Esophagus squamous epithelium (tissue), 5 donors: ENCODE data around the gene ACAN. TPM values are rescaled to one million over a fixed set of nuclear protein-coding genes. Genes with fewer than 3 reads are reported as not detected.

Experiments
- DNase-seq: peaks from one replicate; lab custom pipeline; 2025; lab: John Stamatoyannopoulos, UW
- H3K27ac ChIP-seq, 4 donors: fragments of 200-600 bp; sonication (generic); one replicate each; pipeline ENCODE4 v1.5.1; 2016 to 2019; ENCODE audit warnings: mild to moderate bottlenecking in 1 of 4
- H3K27me3 ChIP-seq, 4 donors: fragments of 200-600 bp; sonication (generic); 1 replicate in 3 of 4; 2 replicates in 1 of 4; pipeline versions ENCODE4 v1.5.1 to v1.6.0; 2017 to 2021; ENCODE audit warnings: antibody characterized with exemption in 1 of 4
- H3K36me3 ChIP-seq, 3 donors: fragments of 200-600 bp; sonication (generic); one replicate each; pipeline ENCODE4 v1.5.1; 2016 to 2019
- H3K4me1 ChIP-seq, 3 donors: fragments of 200-600 bp; sonication (generic); one replicate each; pipeline ENCODE4 v1.5.1; 2017 to 2019
- H3K4me3 ChIP-seq, 4 donors: fragments of 200-600 bp; sonication (generic); 1 replicate in 3 of 4; 2 replicates in 1 of 4; pipeline ENCODE4 v1.5.1; 2016 to 2019; ENCODE audit warnings: mild to moderate bottlenecking in 2 of 4, moderate library complexity in 1 of 4
- H3K9me3 ChIP-seq, 3 donors: fragments of 200-600 bp; sonication (generic); one replicate each; pipeline ENCODE4 v1.5.1; 2016 to 2019
- CTCF ChIP-seq, 6 experiments: fragments of 450-650 bp in 4 of 6; fragments of 200-600 bp in 2 of 6; sonication (generic) in 2 of 6; IDR thresholded peaks; one replicate each; pipeline ENCODE4 v1.5.1; 2016 to 2019; ENCODE audit warnings: antibody characterized with exemption in 6 of 6, mild to moderate bottlenecking in 4 of 6, moderate library complexity in 4 of 6
- POLR2A ChIP-seq, 4 donors: fragments of 450-650 bp; IDR thresholded peaks; one replicate each; pipeline ENCODE4 v1.6.1; 2017; ENCODE audit warnings: antibody characterized with exemption in 4 of 4, mild to moderate bottlenecking in 4 of 4, moderate library complexity in 3 of 4
- WGBS, 2 donors: methylation state at CpG; one replicate each; pipeline ENCODE4 v1.1.5; 2018; 5-methylcytosine and 5-hydroxymethylcytosine counted together
- intact Hi-C: fragments of 100-400 bp; cut with DNase I; formaldehyde crosslinking; loops from one replicate; pipeline ENCODE4 v1.15.0; 2022
- total RNA-seq, 4 donors: library from RNA; depleted of rRNA; stranded (reverse); fragments of >200 nt; gene quantifications; one replicate each; pipeline ENCODE4 v1.1.0, GENCODE V29; 2016
- donor health status: DM: yes; HTN: yes; CAD: no.

Gene ACAN
- total RNA-seq, 4 donors from 2014 or later = 0.34 to 2.6 (median 0.76) TPM; not detected in 1

GRCh38 chr15:88814393-88814792, 11.2 kb downstream of the ACAN start:
- Histone ChIP-seq H3K4me3 (no peak overlapping the region), H3K27me3 (peaks cover 0 to 49% (median 0%) of the 10 kb centered on the region in 4 donors), H3K9me3 (no peaks in the 10 kb centered on the region), H3K36me3 (no peaks in the 10 kb centered on the region), H3K27ac (no peak overlapping the region), H3K4me1 (no peaks in the 10 kb centered on the region)
- no peak for TF ChIP-seq POLR2A (IDR thresholded peaks at IDR 0.05)
- no peak for TF ChIP-seq CTCF (IDR thresholded peaks at IDR 0.05)
- intact Hi-C loops = no loop called here
- 87% methylated on average over 6 of the region's 6 CpGs; no CpG with 5 or more reads in 1 of the 2 donors for WGBS, 2 donors
- DNase-seq = no peak

GRCh38 chr15:88818920-88819319, 15.7 kb downstream of the ACAN start:
- Histone ChIP-seq H3K36me3 (no peaks in the 10 kb centered on the region), H3K9me3 (no peaks in the 10 kb centered on the region), H3K27ac (no peak overlapping the region), H3K4me3 (no peak overlapping the region), H3K27me3 (peaks cover 0 to 19% (median 0%) of the 10 kb centered on the region in 4 donors), H3K4me1 (no peaks in the 10 kb centered on the region)
- intact Hi-C loops = no loop called here
- TF ChIP-seq CTCF (IDR thresholded peaks at IDR 0.05) = no peak
- no peak for TF ChIP-seq POLR2A (IDR thresholded peaks at IDR 0.05)
- DNase-seq = no peak
- WGBS, 2 donors = 42 to 46% methylated on average over 2 of the region's 2 CpGs

GRCh38 chr15:88821993-88822392, 18.8 kb downstream of the ACAN start:
- intact Hi-C loops = no loop called here
- TF ChIP-seq POLR2A (IDR thresholded peaks at IDR 0.05) (no peak), CTCF (IDR thresholded peaks at IDR 0.05) (no peak)
- Histone ChIP-seq H3K4me1 (no peaks in the 10 kb centered on the region), H3K9me3 (no peaks in the 10 kb centered on the region), H3K4me3 (no peak overlapping the region), H3K27ac (no peak overlapping the region), H3K36me3 (no peaks in the 10 kb centered on the region), H3K27me3 (peaks cover 0 to 10% (median 0%) of the 10 kb centered on the region in 4 donors)
- no peak for DNase-seq
- 57 to 70% methylated on average over 4 to 5 of the region's 5 CpGs for WGBS, 2 donors

- no peak for TF ChIP-seq CTCF (IDR thresholded peaks at IDR 0.05)
- TF ChIP-seq POLR2A (IDR thresholded peaks at IDR 0.05) = no peak
- no peak for DNase-seq
- H3K4me1 ChIP-seq = no peaks in the 10 kb centered on the region
- no peaks in the 10 kb centered on the region for H3K9me3 ChIP-seq
- H3K4me3 ChIP-seq = no peak overlapping the region
- 55 to 71% methylated on average over 3 to 5 of the region's 5 CpGs for WGBS, 2 donors
- H3K27ac ChIP-seq = no peak overlapping the region
- no peaks in the 10 kb centered on the region for H3K36me3 ChIP-seq
- H3K27me3 ChIP-seq = peaks cover 0 to 7% (median 0%) of the 10 kb centered on the region in 4 donors
- intact Hi-C loops = no loop called here
These were observed 25.6 kb downstream of the ACAN start for GRCh38 chr15:88828791-88829190.

- 53 to 66% methylated on average over 5 of the region's 5 CpGs for WGBS, 2 donors
- no peak overlapping the region for H3K27ac ChIP-seq
- no peak overlapping the region for H3K4me3 ChIP-seq
- peaks cover 0 to 7% (median 0%) of the 10 kb centered on the region in 4 donors for H3K27me3 ChIP-seq
- H3K36me3 ChIP-seq = no peaks in the 10 kb centered on the region
- intact Hi-C loops = loop anchor here (10.0 kb wide), 1 partner anchor 175 kb away; no protein-coding TSS in a partner anchor
- peaks cover 0 to 5% (median 0%) of the 10 kb centered on the region in 3 donors for H3K4me1 ChIP-seq
- no peak for DNase-seq
- no peaks in the 10 kb centered on the region for H3K9me3 ChIP-seq
- TF ChIP-seq POLR2A (IDR thresholded peaks at IDR 0.05) (no peak), CTCF (IDR thresholded peaks at IDR 0.05) (no peak)
These were observed 26.8 kb downstream of the ACAN start for GRCh38 chr15:88830016-88830415.
